ENCODE data around the gene TMIGD2. TPM values are rescaled to one million over a fixed set of nuclear protein-coding genes. Genes with fewer than 3 reads are reported as not detected.
A peak's percentile ranks its signal among the peaks of the same experiment; 100 is the strongest.
"Not testable (repeated sequence)": the region's sequence is repeated elsewhere in the genome, so short reads cannot be mapped to it uniquely, and the experiment has no call there.

Gene TMIGD2, protein sequence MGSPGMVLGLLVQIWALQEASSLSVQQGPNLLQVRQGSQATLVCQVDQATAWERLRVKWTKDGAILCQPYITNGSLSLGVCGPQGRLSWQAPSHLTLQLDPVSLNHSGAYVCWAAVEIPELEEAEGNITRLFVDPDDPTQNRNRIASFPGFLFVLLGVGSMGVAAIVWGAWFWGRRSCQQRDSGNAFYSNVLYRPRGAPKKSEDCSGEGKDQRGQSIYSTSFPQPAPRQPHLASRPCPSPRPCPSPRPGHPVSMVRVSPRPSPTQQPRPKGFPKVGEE
- 0.52 TPM for total RNA-seq

DNA sequence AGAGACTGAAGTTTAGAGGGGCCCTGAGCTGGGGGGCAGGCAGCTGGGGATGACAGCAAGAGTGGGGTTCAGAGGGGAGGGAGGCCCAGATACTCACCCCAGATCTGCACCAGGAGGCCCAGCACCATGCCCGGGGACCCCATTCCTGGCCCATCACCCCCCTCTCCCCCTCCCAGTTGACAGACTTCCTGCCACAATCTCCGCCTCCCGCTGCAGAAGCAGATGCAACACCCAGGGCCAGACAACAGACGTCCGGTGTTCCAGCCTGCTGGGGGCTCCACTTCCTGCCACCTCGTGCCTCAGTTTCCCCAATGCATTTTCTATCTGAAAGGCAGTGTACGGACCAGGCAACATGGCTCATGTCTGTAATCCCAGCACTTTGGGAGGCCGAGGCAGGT is at the start of gene TMIGD2:
TMIGD2 (minus strand) TSS at position 147 of the 398 bp plus-strand sequence; CDS start at position 143, 4 bp downstream.
- Histone ChIP-seq H3K4me3 (ENCODE audit: low read length in 3 of 3) (no peak within 1 kb of the TSS), H3K27me3 (ENCODE audit: control insufficient read depth in 3 of 3, insufficient read depth in 3 of 3, low read length in 3 of 3) (peaks cover 17 to 28% (median 23%) of the 10 kb centered on the region in 3 donors), H3K36me3 (ENCODE audit: control insufficient read depth in 3 of 3, insufficient read depth in 3 of 3, low read length in 3 of 3) (no peaks in the 10 kb centered on the region), H3K9me3 (ENCODE audit: control insufficient read depth in 3 of 3, low read length in 3 of 3) (no peaks in the 10 kb centered on the region), H3K9ac (ENCODE audit: low read depth in 1 of 3, low read length in 3 of 3) (no peak within 1 kb of the TSS), H3K4me1 (ENCODE audit: control insufficient read depth in 3 of 3, insufficient read depth in 3 of 3, low read length in 3 of 3) (no peaks in the 10 kb centered on the region), H3K27ac (ENCODE audit: low read depth, low read length) (no peak within 1 kb of the TSS)

DNA sequence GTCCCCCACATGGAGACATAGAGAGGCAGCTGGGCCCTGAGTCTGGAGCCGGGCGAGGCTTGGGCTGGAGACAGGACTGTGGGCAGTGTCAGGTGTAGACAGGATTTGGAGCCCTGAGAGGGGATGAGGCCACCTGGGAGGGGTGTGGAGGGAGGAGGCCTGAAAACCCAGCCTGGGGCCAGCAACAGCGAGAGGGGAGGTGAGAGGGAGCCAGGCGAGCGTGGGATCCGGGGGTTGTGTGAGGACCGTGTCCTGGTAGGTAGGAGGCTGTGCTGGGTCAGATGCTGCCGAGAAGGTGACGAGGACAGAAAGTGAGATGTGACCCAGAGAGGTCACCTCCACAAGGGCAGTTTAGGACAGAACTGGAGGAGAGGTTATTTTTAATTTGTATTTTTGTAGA is 48.5 kb upstream of the TMIGD2 start:
- Histone ChIP-seq H3K36me3 (ENCODE audit: control insufficient read depth in 3 of 3, insufficient read depth in 3 of 3, low read length in 3 of 3) (peaks cover 0 to 4% (median 4%) of the 10 kb centered on the region in 3 donors), H3K27me3 (ENCODE audit: control insufficient read depth in 3 of 3, insufficient read depth in 3 of 3, low read length in 3 of 3) (no peaks in the 10 kb centered on the region), H3K9me3 (ENCODE audit: control insufficient read depth in 3 of 3, low read length in 3 of 3) (no peaks in the 10 kb centered on the region), H3K27ac (ENCODE audit: low read depth, low read length) (no peak overlapping the region), H3K4me3 (ENCODE audit: low read length in 3 of 3) (no peak overlapping the region), H3K4me1 (ENCODE audit: control insufficient read depth in 3 of 3, insufficient read depth in 3 of 3, low read length in 3 of 3) (peaks cover 0 to 4% (median 1%) of the 10 kb centered on the region in 3 donors), H3K9ac (ENCODE audit: low read depth in 1 of 3, low read length in 3 of 3) (no peak overlapping the region)

DNA sequence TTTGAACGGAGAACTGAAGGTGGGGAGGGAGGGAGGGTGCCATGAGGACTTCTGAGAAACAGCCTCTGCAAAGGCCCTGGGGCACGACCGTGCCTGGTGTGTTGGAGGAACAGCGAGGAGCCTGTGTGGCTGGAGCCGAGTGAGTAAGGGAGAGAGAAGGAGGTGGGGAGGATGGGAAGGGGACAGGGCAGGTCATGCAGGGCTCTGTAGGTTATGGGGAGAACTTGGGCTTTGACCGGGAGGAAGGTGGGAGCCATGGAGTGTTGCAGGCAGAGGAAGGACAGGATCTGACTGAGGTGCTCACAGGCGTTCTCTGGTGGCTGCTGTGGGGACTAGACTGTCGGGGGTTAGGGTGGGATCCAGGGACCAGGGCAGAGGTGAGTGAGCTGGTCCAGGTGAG is 47.9 kb upstream of the TMIGD2 start:
- no peak overlapping the region for H3K4me3 ChIP-seq (ENCODE audit: low read length in 3 of 3)
- peaks cover 4 to 8% (median 6%) of the 10 kb centered on the region in 3 donors for H3K4me1 ChIP-seq (ENCODE audit: control insufficient read depth in 3 of 3, insufficient read depth in 3 of 3, low read length in 3 of 3)
- no peak overlapping the region for H3K9ac ChIP-seq (ENCODE audit: low read depth in 1 of 3, low read length in 3 of 3)
- H3K9me3 ChIP-seq (ENCODE audit: control insufficient read depth in 3 of 3, low read length in 3 of 3): no peaks in the 10 kb centered on the region
- H3K27ac ChIP-seq (ENCODE audit: low read depth, low read length): no peak overlapping the region
- no peaks in the 10 kb centered on the region for H3K27me3 ChIP-seq (ENCODE audit: control insufficient read depth in 3 of 3, insufficient read depth in 3 of 3, low read length in 3 of 3)
- H3K36me3 ChIP-seq (ENCODE audit: control insufficient read depth in 3 of 3, insufficient read depth in 3 of 3, low read length in 3 of 3): peaks cover 0 to 4% (median 4%) of the 10 kb centered on the region in 3 donors

DNA sequence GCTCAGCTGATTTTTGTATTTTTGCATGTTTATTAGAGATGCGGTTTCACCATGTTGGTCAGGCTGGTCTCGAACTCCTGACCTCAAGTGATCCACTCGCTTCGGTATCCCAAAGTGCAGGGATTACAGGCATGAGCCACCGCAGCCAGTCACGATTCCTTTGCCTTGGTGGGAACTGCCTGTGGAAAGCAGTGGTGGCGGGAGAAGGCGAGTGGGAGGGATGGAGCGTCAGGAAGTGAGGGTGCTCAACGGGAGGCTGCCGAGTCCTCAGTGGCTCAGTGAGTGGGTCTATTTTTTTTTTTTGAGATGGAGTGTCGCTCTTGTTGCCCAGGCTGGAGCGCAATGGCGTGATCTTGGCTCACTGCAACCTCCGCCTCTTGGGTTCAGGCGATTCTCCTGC is 47.0 kb upstream of the TMIGD2 start:
- not testable (repeated sequence) for H3K36me3 ChIP-seq (ENCODE audit: control insufficient read depth in 3 of 3, insufficient read depth in 3 of 3, low read length in 3 of 3); H3K27me3 ChIP-seq (ENCODE audit: control insufficient read depth in 3 of 3, insufficient read depth in 3 of 3, low read length in 3 of 3); H3K4me3 ChIP-seq (ENCODE audit: low read length in 3 of 3); H3K9me3 ChIP-seq (ENCODE audit: control insufficient read depth in 3 of 3, low read length in 3 of 3); H3K9ac ChIP-seq (ENCODE audit: low read depth in 1 of 3, low read length in 3 of 3); H3K27ac ChIP-seq (ENCODE audit: low read depth, low read length)
- H3K4me1 ChIP-seq (ENCODE audit: control insufficient read depth in 3 of 3, insufficient read depth in 3 of 3, low read length in 3 of 3): peaks cover 7 to 10% (median 8%) of the 10 kb centered on the region in 3 donors

DNA sequence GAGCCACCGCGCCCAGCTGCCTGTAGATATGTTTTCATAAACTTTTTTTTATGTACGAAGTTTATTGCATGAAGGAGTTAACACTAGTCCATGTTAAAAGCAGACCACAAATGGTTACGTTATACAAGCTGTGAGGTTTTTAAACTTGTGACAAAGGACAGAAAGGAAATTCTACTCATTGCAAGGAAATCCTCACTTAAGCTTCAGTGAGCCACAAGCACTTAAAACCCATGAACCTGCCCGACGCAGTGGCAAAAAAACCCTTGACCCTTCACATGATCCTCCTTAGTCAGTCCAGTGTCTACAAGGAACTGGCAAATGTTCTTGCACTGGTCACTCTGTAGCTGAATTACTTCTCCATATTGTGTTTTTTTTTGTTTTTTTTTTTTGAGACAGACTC is 45.3 kb upstream of the TMIGD2 start:
- Histone ChIP-seq H3K27me3 (ENCODE audit: control insufficient read depth in 3 of 3, insufficient read depth in 3 of 3, low read length in 3 of 3) (no peaks in the 10 kb centered on the region), H3K9ac (ENCODE audit: low read depth in 1 of 3, low read length in 3 of 3) (no peak overlapping the region), H3K4me1 (ENCODE audit: control insufficient read depth in 3 of 3, insufficient read depth in 3 of 3, low read length in 3 of 3) (peaks cover 14 to 18% (median 17%) of the 10 kb centered on the region in 3 donors), H3K36me3 (ENCODE audit: control insufficient read depth in 3 of 3, insufficient read depth in 3 of 3, low read length in 3 of 3) (peaks cover 0 to 4% (median 4%) of the 10 kb centered on the region in 3 donors), H3K9me3 (ENCODE audit: control insufficient read depth in 3 of 3, low read length in 3 of 3) (no peaks in the 10 kb centered on the region), H3K4me3 (ENCODE audit: low read length in 3 of 3) (no peak overlapping the region), H3K27ac (ENCODE audit: low read depth, low read length) (no peak overlapping the region)

DNA sequence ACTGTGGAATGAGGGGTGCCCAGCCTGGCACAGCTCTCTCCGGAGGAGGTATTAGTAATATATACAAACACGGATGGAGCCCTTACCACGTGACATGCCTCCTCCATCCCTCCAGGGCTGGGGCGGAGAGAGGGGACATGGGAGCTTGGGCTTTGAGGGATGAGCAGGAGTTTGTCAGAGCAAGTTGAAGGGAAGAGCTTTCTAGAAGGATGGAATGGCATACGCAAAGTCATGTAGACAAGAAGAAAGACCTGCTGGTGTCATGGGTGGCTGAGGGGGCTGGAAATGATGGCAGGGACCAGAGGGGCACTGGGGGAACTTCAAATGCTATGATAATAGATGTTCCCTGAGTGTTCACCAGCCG is 43.8 kb upstream of the TMIGD2 start:
- Histone ChIP-seq H3K27me3 (ENCODE audit: control insufficient read depth in 3 of 3, insufficient read depth in 3 of 3, low read length in 3 of 3) (no peaks in the 10 kb centered on the region), H3K36me3 (ENCODE audit: control insufficient read depth in 3 of 3, insufficient read depth in 3 of 3, low read length in 3 of 3) (peaks cover 0 to 4% (median 4%) of the 10 kb centered on the region in 3 donors), H3K27ac (ENCODE audit: low read depth, low read length) (no peak overlapping the region), H3K9ac (ENCODE audit: low read depth in 1 of 3, low read length in 3 of 3) (no peak overlapping the region), H3K9me3 (ENCODE audit: control insufficient read depth in 3 of 3, low read length in 3 of 3) (no peaks in the 10 kb centered on the region), H3K4me3 (ENCODE audit: low read length in 3 of 3) (no peak overlapping the region), H3K4me1 (ENCODE audit: control insufficient read depth in 3 of 3, insufficient read depth in 3 of 3, low read length in 3 of 3) (peaks cover 18 to 22% (median 20%) of the 10 kb centered on the region in 3 donors)

DNA sequence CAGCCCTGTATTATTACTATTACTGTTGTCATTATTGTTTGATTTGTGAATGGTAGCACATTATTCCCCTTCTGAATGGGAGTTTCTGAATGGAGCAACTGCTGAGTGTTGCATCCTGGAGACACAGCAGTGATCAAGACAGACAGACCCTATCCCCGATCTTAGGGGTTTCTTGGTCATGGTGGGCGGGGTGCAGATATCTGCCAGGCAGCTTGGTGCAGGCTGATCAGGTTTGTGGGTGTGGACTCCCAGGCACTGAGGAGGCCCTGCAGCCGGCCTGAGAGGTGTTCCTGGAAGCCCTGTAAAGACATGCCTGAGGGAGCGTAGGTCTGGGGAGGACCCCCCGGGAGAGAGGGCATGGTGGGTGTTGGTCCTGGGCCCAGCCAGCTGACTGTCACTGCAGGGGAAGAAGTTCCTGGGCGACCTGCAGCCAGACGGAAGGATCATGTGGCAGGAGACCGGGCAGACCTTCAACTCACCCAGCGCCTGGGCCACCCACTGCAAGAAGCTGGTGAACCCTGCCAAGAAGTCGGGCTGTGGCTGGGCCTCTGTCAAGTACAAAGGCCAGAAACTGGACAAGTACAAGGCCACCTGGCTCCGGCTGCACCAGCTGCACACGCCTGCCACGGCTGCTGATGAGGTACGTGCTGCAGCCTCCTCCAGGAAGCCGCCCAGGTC is 43.3 kb upstream of the TMIGD2 start:
- Histone ChIP-seq H3K4me1 (ENCODE audit: control insufficient read depth in 3 of 3, insufficient read depth in 3 of 3, low read length in 3 of 3) (peaks cover 18 to 22% (median 20%) of the 10 kb centered on the region in 3 donors), H3K27ac (ENCODE audit: low read depth, low read length) (no peak overlapping the region), H3K27me3 (ENCODE audit: control insufficient read depth in 3 of 3, insufficient read depth in 3 of 3, low read length in 3 of 3) (no peaks in the 10 kb centered on the region), H3K36me3 (ENCODE audit: control insufficient read depth in 3 of 3, insufficient read depth in 3 of 3, low read length in 3 of 3) (peaks cover 0 to 4% (median 4%) of the 10 kb centered on the region in 3 donors), H3K9me3 (ENCODE audit: control insufficient read depth in 3 of 3, low read length in 3 of 3) (no peaks in the 10 kb centered on the region), H3K9ac (ENCODE audit: low read depth in 1 of 3, low read length in 3 of 3) (no peak overlapping the region), H3K4me3 (ENCODE audit: low read length in 3 of 3) (no peak overlapping the region)

DNA sequence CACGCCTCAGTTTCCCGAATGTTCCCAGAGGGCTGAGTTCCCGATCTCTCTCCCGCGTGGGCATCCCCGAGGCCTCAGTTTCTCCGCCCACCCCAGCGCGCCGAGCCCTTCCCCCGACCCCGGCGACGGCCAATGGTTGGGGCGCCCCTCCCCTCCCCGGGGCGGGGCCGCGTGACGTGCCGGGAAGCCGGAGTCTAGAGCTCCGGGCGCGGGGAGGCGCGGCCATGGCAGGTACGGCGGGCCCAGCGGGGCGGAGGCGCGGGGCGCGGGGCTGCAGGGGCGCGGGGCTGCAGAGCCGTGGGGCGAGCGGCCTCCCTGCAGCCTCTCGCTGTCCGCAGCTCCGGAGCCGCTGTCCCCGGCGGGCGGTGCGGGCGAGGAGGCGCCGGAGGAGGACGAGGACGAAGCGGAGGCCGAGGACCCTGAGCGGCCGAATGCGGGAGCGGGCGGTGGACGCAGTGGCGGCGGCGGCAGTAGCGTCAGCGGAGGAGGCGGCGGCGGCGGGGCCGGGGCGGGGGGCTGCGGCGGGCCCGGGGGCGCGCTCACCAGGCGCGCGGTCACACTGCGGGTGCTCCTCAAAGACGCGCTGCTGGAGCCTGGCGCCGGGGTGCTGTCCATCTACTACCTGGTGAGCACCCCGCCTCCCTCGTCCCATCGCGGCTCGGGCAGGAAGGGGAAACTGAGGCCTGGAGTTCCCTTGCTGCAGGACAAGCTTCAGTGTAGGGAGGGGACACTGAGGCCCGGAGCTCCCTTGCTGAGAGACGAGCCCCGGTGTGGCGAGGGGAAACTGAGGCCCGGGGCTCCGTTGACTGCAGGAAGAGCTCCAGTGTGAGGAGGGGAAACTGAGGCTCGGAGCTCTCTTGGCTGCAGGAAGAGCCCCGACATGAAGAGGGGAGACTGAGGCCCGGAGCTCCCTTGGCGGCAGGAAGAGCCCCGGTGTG is 41.5 kb upstream of the TMIGD2 start, which contains the start of gene MPND:
MPND (plus strand) TSS at position 193 of the 938 bp plus-strand sequence; CDS start at position 225, 32 bp downstream.
- Histone ChIP-seq H3K4me1 (ENCODE audit: control insufficient read depth in 3 of 3, insufficient read depth in 3 of 3, low read length in 3 of 3) (peaks cover 18 to 23% (median 20%) of the 10 kb centered on the region in 3 donors), H3K27me3 (ENCODE audit: control insufficient read depth in 3 of 3, insufficient read depth in 3 of 3, low read length in 3 of 3) (no peaks in the 10 kb centered on the region), H3K27ac (ENCODE audit: low read depth, low read length) (peak within 1 kb of the TSS; percentile 90), H3K4me3 (ENCODE audit: low read length in 3 of 3) (peak within 1 kb of the TSS; percentile 89 to 97 (median 94)), H3K9me3 (ENCODE audit: control insufficient read depth in 3 of 3, low read length in 3 of 3) (no peaks in the 10 kb centered on the region), H3K36me3 (ENCODE audit: control insufficient read depth in 3 of 3, insufficient read depth in 3 of 3, low read length in 3 of 3) (peaks cover 0 to 4% (median 4%) of the 10 kb centered on the region in 3 donors), H3K9ac (ENCODE audit: low read depth in 1 of 3, low read length in 3 of 3) (peak within 1 kb of the TSS; percentile 80 to 95 (median 88))

DNA sequence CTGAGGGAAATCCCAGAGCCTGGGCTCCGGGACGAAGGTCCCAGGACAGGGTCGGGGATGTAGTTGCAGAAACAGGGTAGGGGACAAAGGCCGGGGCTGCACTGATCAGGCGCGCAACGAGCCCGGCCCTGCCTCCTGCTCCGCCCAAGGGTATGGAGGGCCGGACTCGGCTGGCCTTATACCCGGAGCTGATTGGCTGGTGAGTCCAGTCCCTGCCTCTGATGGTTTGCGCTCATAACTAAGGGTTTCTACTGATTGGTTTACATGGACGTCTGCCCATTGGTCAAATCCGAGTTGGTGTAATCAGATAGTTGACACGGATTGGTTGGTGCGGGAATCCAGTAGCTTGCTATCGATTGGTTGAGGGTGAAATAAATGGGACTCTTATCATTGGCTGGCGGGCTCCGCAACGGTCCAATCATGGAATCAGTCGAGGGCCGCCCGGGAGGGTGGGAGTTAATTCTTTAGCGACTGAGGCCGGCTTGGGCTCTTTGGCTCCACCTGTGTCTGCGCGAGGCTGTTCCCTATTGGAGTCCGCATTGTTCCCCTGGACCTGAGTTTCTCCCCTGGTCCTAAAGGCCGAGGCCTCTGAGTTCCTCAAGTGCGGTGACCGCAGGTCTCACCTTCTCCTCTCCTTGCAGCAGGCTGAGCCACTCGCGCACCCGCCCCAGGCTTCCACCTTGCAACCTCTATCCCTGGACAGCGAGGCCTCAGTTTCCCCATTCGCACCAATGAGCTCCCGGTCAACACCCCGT is 40.6 kb upstream of the TMIGD2 start:
- H3K27ac ChIP-seq (ENCODE audit: low read depth, low read length): peak overlapping the region; percentile 90
- H3K36me3 ChIP-seq (ENCODE audit: control insufficient read depth in 3 of 3, insufficient read depth in 3 of 3, low read length in 3 of 3): peaks cover 0 to 4% (median 4%) of the 10 kb centered on the region in 3 donors
- H3K4me1 ChIP-seq (ENCODE audit: control insufficient read depth in 3 of 3, insufficient read depth in 3 of 3, low read length in 3 of 3): peaks cover 20 to 30% (median 24%) of the 10 kb centered on the region in 3 donors
- no peaks in the 10 kb centered on the region for H3K27me3 ChIP-seq (ENCODE audit: control insufficient read depth in 3 of 3, insufficient read depth in 3 of 3, low read length in 3 of 3)
- peak overlapping the region; percentile 80 to 95 (median 88) for H3K9ac ChIP-seq (ENCODE audit: low read depth in 1 of 3, low read length in 3 of 3)
- H3K4me3 ChIP-seq (ENCODE audit: low read length in 3 of 3): peak overlapping the region; percentile 89 to 97 (median 94)
- no peaks in the 10 kb centered on the region for H3K9me3 ChIP-seq (ENCODE audit: control insufficient read depth in 3 of 3, low read length in 3 of 3)
